HG02852 (cell line): Measurements from ENCODE around the gene NRGN.

Source experiments
- ATAC-seq: cut with Tn5 transposase; IDR thresholded peaks from one replicate; pipeline ENCODE4 v1.9.1; 2021; ENCODE audit warnings: mild to moderate bottlenecking, moderate library complexity; ENCODE audit not compliant: unreplicated experiment

The NRGN gene

GRCh38 chr11:124738713-124739478, 846 bp upstream of the NRGN start:
- ATAC-seq, result no peak

GRCh38 chr11:124740277-124740882, 638 bp downstream of the NRGN start:
- peak; percentile 38 for ATAC-seq

GRCh38 chr11:124742555-124742954, 2.8 kb downstream of the NRGN start:
- no peak for ATAC-seq

GRCh38 chr11:124743050-124743449, 3.3 kb downstream of the NRGN start:
- no peak for ATAC-seq

GRCh38 chr11:124745270-124745834, 5.6 kb downstream of the NRGN start:
- no peak for ATAC-seq

- peak; percentile 21 for ATAC-seq
These were observed 6.3 kb downstream of the NRGN start for GRCh38 chr11:124745835-124746620.

GRCh38 chr11:124746621-124747243, 7.0 kb downstream of the NRGN start:
- ATAC-seq, result peak; percentile 92

- ATAC-seq, result no peak
These were observed 7.8 kb downstream of the NRGN start for GRCh38 chr11:124747406-124748099.

- no peak for ATAC-seq
These were observed 8.3 kb downstream of the NRGN start for GRCh38 chr11:124748100-124748418.

GRCh38 chr11:124748481-124749343, 9.0 kb downstream of the NRGN start:
- ATAC-seq, result no peak

GRCh38 chr11:124749912-124750311, 10.2 kb downstream of the NRGN start:
- no peak for ATAC-seq

GRCh38 chr11:124751391-124751740, 11.6 kb downstream of the NRGN start:
- ATAC-seq, result no peak

- no peak for ATAC-seq
These were observed 12.2 kb downstream of the NRGN start, which contains the start of gene VSIG2 for GRCh38 chr11:124751741-124752470. Gene VSIG2 (minus strand): TSS chr11:124752255. CDS start chr11:124752137, 118 bp downstream.

GRCh38 chr11:124752471-124753102, 12.8 kb downstream of the NRGN start:
- no peak for ATAC-seq

- no peak for ATAC-seq
These were observed 13.5 kb downstream of the NRGN start for GRCh38 chr11:124753205-124753604.

GRCh38 chr11:124753624-124754023, 13.9 kb downstream of the NRGN start:
- ATAC-seq, result no peak

GRCh38 chr11:124754309-124754708, 14.6 kb downstream of the NRGN start:
- ATAC-seq, result no peak

GRCh38 chr11:124754710-124755109, 15.0 kb downstream of the NRGN start:
- ATAC-seq, result no peak
